GM18499 (cell line): ENCODE data around the gene PTPRD.
"Not testable (repeated sequence)": the region's sequence is repeated elsewhere in the genome, so short reads cannot be mapped to it uniquely, and the experiment has no call there.

Experiments
- ATAC-seq: cut with Tn5 transposase; IDR thresholded peaks from one replicate; pipeline ENCODE4 v1.9.1; 2021; ENCODE audit warnings: moderate number of reproducible peaks; ENCODE audit not compliant: insufficient read depth, unreplicated experiment

The PTPRD gene

DNA sequence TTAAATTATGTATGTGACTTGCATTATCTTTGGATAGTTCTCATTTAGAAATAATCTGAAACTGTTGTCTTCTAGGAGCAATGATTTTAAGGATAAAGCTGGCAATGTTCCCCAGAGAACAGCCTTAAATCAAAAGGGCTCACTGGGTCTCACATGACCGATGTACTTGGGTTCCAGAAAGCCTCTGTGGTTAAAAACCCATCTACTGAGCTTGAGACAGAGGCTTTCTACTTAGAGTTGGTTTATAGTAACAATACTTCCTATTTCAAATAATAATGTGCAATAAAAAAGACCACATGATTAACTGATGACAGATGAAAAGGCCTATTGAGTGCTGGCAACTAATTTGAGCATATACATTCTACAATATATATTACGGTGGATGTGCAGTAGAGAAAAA, 1143.5 kb downstream of the PTPRD start:
- no peak for ATAC-seq

DNA sequence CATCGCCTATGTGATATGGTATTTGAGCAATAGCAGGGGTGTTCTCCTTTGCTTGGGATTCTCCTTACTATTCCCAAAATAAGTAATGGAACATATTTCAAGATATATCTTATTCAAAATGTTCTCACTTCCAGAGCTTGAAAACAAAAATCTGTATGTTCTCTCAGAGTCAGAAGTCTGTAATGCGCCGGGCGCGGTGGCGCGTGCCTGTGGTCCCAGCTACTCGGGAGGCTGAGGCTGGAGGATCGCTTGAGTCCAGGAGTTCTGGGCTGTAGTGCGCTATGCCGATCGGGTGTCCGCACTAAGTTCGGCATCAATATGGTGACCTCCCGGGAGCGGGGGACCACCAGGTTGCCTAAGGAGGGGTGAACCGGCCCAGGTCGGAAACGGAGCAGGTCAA, 1170.9 kb downstream of the PTPRD start:
- not testable (repeated sequence) for ATAC-seq

DNA sequence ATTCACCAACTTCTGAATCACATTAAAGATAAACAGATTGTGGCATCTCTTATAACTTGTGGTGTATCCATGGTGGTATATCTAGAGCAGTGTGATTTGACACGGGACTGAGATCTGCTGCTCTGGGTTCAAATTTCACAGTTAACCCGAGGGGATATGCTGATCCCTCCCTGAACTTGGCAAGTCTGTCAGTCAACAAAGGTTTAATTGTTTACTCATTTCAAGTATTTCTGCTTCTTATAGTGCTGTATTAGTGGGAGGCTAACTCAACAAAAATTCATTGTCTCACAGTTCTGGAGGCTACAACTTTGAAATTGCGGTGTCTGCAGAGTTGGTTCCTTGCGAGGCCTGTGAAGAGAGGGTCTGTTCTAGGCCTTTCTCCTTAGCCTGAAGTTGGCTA, 1175.2 kb downstream of the PTPRD start:
- ATAC-seq: no peak

DNA sequence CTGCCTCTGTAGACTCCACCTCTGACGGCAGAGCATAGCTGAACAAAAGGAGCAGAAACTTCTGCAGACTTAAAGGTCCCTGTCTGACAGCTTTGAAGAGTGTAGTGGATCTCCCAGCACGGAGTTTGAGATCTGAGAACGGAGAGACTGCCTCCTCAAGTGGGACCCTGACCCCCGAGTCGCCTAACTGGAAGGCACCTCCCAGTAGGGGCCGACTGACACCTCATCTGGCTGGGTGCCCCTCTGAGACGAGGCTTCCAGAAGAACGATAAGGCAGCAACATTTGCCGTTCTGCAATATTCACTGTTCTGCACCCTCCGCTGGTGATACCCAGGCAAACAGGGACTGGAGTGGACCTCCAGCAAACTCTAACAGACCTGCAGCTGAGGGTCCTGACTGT, 1186.3 kb downstream of the PTPRD start:
- ATAC-seq: not testable (repeated sequence)

DNA sequence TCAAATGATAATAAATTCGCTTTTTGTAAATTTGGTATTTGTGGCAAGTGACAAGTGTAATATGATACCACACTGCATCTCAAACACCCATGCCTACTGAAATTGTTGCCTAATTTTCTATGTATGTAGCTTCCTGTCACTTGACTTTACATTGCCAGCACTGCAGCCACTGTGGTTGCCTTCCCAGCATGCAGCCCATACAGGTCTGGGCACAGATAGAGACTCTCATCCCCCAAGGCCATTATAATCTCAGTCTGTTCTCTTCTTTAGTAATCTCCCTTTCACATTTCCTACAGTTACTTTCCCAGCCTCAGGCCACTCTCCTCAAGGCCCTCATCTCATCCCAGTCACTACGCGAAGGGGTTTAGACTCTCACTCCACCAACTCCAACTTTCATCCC, 1200.6 kb downstream of the PTPRD start:
- ATAC-seq: no peak

DNA sequence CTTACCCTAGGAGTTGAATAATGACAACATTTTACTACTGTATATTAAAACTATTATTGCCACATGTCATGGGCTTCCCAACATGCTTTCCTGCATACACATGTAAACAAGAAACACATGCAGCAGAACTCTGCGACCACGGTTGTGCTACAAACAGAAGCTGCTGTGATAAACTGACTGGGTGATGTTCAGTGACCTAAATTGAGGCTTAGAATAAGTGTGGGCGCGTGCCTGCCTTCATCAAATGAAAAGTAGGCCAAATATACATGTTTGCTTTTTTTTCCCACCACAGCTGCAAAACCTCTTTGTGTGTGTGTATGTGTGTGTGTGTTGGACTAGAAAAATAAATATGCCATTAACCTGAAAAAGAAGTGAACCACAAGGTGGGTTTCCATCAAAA, 1202.1 kb downstream of the PTPRD start:
- no peak for ATAC-seq

DNA sequence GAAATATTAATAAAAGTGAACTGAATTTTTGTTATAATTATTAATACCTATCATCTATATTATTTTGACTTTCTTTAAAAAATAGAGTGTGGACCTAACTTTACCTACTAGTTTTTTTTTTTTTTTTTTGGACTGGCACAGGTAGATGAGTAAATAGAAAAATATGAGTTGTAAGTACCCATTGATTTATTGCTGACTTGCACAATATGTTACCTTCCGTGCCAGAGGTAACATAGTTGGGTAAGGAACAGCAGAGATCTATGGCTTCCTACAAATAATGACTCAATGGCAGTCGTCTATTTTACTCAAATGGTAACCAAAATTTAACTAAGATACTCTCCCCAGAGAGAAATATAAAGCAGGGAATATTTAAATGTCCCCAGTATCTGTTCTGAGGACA, 1212.8 kb downstream of the PTPRD start:
- no peak for ATAC-seq

DNA sequence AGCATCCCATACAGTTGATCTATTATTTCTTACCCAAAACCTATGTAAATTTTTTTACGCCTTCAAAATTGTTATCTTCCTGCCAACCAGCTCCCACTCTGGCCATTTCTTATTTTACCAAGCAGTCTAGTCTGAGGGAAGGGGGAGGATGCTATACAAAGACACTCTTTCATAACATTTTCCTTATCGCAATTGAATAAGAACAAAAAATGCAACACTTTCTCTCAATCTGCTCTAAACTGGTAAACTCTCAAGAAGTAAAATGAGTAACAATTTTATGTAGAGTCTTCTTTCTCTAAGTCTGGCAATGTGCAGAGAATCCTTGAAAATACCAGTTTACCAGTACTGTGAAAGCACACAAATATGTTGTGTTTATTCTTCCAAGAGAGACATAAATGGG, 1216.3 kb downstream of the PTPRD start:
- ATAC-seq: no peak

DNA sequence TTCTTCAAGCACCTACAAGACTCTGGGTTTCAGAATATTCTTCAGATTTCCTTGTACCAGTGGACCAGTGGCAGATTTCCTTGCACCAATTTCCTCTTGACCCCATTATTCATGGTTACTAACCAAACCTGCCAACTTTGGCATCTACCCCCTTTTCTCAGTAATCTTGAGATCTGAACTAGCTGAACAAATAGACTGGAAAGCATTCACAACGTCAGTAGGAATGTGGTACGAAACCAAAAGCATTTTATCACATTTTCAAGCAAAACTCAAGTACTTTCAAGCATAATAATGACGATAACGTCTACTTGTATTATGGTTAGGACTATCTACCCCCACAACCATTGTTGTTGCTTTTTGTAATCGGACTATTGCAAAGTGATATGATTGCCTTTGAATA, 1217.3 kb downstream of the PTPRD start:
- no peak for ATAC-seq

DNA sequence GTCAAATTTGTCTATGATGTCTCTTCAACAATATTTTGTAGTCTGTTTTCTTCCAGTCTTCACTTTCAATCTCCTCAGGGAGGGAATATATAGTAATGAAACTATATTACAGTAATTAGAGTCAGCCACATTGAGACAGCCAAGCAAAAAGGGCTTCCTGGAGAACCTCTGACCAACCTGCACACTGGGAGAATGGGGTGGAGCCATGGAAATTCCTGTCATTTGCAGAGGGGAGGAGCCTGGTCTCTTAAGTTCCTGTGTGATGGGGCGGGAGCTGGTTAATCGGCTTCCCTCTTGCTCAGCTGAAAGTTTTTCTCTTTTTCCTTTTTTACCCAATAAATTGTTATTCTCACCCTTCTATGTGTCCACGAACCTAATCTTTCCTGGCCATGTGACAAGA, 1220.0 kb downstream of the PTPRD start:
- ATAC-seq: no peak

DNA sequence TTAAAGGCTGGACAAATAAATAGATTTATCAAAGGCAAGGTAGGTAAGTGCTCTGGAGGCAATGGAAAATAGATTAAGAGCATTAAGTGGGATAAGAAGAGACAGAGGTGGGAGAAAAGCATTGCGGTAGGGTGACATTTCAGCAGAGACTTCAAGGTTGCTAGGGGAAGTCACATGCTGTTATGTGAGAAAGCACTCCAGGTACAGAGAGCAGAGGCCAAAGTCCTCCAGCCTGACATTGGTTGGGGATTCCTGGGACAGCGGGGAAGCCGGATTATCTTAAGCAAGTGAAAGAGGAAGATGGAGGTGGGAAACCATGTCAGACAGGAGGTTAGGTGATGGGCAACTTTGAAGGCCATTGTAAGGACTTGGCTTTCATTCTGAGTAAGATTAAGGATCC, 1222.9 kb downstream of the PTPRD start:
- ATAC-seq: no peak

DNA sequence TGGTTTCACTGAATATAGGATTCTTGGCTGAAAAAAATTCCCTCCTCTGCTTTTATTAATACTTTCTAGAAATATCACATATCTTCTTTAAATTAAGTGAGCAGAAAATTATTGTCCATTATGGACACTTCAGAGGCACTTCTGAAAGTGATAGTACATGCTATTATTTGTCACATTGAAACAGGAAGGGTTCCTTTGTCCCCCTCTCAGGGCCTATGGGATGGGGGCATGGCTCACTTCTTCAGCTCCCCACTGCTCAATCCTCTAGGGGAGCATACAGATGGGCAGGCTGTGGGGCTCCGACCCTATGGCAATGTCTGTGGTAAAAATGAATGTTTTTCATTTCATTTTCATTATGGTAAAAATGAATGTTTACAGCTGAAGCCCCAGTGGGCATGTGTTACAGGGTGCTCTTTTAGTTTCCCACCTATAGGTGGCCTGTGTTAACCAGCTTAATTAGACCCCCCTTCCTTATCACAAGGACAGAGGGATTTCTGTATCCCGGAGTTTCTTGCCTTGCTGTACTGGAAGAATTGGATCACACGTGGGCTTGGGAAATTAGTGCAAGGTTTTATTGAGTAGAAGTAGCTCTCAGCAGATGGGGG, 1225.2 kb downstream of the PTPRD start:
- ATAC-seq: no peak

DNA sequence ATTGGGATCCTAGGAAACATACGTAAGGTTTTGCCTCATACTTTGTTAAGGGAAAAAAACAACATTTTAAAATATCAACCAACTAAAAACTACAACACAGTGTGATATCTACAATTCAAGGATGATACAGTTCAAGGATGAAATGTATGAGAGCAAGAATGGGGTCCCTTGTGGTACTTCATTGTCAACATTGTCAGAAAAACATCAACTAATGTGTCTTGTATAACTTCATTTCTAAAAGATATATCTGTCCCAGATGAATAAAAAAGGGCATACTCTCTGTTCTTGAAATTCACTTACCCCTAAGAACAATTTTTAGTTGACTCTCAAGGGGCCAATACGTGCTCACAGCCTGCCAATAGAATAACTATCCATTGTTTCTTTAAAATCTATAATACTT, 1250.5 kb downstream of the PTPRD start:
- no peak for ATAC-seq

DNA sequence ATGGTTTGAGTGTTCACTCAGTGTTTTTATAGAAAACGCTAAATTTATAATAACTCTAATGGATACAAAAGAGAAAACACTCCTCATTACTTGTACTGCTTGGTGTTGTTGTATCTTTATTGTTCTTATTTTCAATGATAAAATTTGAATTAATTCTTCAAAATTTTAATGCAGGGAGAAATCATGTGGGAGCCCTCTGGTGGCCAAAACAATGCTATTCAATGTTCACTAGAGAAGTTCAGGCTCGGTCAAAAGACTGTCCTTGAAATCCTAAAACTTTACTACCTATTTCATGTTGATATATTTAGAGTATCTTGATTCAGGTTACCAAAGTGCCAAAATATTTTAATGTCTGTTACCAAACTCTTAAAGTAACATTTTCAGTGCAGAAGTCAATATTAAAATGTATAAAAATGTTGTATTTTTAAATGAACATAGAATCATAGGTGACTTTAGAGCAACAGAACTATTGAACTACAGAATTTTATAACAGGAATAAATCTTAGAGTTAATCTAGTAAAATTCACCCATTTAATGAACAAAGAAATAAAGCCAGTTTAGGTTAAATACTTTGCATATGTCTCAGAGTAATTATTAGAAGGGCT, 1259.8 kb downstream of the PTPRD start:
- ATAC-seq: no peak

DNA sequence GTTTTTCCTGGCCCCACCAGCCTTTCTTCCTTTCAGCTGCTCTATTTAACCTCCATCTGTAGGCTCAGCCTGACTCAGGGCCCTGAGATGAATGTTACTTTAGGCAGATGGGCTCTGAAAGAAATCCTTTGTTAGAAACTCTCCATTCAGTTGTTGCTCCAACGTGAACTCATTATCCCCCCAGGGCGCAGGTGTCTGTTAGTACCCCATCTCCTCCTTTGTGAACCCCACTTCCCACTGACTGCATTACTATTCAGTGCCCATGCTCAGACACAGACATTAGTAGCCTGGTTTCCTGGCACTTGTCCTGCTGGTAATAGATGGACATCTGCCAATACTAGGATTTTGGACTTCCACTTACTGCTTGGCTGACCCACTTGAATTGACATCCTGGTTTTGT, 1271.6 kb downstream of the PTPRD start:
- no peak for ATAC-seq

DNA sequence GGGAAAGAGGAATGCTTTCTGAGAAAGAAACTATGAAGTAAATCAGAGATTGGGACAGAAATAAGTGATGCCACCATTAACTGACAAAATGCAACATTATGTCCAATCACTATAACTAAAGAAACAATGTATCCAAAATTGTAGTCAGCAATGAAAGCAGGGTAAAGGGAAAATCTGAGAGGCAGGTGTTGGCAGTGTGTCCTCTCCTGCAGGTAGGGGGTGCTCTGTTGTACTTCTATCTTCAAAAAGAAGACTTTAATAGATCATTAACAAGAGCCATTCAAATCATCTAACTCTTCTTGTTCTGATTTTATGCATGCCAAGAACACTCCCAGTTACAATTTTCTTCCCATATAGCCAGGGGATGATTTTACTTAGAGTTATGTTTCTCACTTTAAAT, 1275.7 kb downstream of the PTPRD start:
- no peak for ATAC-seq

DNA sequence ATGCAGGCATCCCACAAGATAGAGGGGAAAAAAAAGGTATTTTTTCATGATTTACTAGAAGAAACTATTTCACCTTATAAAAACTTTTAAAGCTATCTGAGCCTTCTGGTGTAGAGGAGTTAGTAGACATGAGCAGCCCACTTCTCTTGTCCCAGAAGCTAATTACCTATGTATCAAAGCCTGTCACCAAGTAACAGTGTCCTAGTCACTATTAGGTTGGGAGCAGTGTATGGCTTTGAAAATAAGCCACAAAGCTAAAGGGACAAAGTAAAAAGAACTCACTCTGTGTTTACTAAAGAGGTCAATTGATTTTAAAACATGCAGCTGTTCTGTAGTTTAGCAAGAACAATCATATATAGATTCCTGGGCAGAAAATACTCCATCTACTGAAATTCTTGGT, 1286.1 kb downstream of the PTPRD start:
- no peak for ATAC-seq

DNA sequence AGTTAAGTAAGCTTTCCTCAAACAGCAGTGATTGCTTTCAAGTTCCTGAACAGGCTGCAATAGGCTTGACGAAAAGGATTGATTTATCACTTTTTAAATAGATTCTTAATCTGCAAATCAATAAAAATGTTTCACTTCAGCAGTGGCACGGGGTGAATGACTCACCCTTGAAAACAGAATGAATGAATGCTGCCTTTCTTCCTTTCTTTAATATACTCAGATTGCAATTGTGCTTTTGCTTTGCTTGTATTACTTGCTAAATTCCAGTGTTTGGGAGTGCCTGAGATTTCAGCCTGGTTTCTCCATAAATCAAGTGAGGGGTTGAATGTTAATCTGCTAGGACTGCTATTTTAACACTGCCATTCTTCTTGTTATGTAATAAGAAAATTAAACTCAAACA, 1293.8 kb downstream of the PTPRD start:
- ATAC-seq: no peak

DNA sequence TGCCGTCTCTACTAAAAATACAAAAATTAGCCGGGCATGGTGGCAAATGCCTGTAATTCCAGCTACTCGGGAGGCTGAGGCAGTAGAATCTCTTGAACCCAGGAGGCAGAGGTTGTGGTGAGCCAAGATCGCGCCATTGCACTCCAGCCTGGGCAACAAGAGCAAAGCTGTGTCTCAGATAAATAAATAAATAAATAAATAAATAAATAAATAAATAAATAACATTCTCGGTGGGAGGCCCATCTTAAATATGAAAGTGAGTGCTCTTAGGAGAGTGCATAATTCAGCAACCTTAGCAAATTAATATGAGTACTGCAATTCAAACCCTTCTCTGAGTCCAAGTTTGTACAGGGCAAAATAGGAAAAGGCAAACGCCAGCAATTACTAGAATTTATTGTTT, 1302.1 kb downstream of the PTPRD start:
- ATAC-seq: not testable (repeated sequence)

DNA sequence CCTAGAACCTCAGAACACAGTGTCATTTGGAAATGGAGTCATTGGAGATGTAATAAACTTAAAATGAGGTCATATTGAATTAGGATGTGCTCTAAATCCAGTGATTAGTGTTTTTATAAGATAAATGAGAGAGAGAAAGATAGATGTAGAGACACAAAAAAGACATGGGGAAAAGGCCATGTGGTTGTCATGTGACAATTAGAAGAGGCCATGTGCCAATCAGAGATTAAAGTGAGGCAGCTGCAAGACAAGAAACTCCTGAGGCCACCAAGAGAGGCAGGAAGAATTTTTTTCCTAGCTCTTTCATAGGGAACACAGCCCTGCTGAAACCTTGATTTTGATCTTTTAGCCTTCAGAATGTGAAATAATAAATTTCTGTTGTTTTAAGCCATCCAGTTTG, 1307.2 kb downstream of the PTPRD start:
- no peak for ATAC-seq

DNA sequence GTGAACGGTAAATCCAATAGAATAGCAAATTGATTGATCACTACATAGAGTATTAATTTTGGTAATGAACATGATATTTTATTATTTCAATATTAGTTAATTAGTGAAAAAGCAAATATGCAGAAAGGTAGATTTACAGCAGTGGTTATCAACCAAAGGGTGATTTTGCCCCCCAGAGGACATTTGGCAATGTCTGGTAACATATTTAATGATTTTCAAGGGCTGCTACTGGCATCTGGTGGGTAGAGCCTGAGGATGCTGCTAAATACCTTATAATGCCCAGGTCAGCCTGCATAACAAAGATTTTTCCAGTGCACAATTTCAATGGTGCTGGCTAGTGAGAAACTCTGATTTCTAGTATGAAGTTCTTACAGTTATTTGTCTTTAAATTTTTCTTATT, 1313.7 kb downstream of the PTPRD start:
- ATAC-seq: no peak

DNA sequence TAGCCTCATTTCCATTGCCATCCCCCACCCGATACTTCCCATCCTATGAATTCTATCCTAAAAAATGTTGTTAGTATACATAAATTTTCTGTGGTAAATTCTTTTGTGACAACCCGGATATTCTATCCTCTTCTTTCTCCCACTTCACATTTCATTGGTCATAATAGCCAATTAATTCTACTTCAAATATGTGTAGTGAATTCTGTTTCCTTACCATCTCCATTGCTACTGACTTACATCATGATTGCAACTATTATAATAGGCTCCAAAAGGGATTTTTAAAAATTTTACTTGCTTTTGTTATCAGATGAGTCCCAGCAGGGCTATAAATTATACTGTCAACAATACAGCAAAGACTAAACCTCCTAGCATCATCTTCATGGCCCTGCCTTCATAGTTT, 1326.8 kb downstream of the PTPRD start:
- no peak for ATAC-seq

DNA sequence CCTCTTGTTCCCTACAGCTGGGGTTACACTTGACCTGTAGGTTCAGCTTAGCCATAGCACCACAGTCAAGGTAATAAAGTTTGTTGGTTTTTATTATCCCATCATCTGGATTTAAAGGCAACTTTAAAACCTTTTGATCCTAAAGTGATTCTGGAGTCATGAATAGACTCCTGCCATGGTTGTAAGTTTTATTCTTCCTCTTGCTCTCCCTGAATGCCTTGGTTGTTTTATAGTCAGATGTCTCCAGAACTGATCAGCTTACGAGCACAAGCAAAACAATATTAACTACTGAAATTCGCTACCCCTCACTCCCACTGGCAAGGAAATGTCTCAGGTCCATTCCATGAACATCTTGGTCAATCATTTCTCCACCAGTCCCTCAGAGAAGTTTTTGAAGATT, 1328.6 kb downstream of the PTPRD start:
- no peak for ATAC-seq
